NCI-H2171 treated with DMSO at 0.1 percent for 48 hours (cell line): ENCODE data around the gene CRYBG2.
A peak's percentile ranks its signal among the peaks of the same experiment; 100 is the strongest.
"Not testable (repeated sequence)": the region's sequence is repeated elsewhere in the genome, so short reads cannot be mapped to it uniquely, and the experiment has no call there.

Experiments
- DNase-seq: peaks from one replicate; lab custom pipeline; 2025; lab: John Stamatoyannopoulos, UW

The CRYBG2 gene

DNA sequence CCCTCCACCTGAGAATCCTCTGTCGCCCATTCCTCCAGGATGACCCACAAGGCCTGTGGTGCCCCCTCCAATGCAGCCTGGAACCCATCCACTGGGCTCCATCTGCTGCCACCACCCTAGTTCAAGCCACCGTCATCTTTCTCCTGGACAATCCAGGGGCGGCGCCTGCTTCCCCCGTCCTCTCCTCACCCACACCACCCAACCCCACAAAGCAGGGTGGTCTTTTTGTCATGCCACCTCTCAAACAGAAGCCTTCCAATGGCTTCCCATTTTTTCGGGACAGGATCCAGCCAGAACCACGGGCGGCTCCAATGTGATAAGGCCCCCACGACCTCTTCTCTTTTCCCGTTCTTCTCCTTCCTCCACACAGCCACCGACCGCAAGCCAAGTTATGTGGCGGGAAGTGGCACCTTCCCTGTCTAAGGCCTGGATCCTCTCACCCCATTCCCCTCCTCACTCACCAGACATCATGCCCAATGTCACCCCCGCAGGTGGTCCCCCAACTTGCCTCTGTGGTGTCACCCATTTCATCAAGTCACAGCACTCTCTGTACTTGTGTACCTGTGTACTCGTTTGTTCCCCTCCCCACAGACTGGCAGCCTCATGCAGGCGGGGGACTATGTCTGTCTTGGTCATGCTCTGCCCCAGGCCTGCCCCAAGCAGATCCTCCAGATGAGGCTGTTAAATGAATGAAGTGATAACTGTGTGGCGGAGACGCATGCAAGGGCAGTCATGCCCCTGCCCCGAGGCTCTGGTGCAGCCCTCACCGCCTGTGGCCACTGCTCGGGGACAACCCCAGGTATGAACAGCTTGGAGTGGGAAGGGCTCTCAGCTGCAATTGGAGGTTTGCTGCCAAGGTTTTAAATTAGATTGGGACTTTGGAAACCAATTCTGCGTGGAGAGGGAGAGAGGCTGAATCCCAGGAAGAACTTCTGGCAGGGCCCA is 58.5 kb downstream of the CRYBG2 start:
- DNase-seq: no peak

DNA sequence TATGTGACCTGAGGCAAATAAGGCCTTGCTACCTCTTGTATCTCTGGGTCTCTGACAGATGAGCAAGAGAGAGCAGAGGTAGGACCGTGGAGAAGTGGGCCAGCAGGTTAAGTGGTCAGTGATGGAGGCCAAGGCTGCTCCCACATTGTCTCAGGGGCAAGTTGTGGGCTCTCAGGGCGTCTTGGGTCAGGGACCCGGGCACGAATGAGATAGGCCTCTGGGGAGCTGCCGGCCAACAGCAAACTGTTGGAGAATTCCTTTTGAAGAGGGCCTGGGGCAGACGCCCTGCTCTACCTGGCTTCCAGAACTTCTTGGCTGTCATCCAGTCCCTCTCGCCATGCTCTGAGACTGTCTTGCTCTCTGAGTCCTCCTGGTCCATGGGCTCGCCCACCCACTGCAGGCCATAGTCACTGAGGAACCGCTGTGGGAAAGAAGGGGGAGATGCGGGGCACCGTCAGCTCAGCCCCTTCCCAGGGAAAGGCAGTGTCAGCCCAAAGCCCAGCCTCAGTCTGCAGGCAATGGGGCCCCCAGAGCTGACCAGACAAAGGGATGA is 59.9 kb downstream of the CRYBG2 start:
- no peak for DNase-seq

DNA sequence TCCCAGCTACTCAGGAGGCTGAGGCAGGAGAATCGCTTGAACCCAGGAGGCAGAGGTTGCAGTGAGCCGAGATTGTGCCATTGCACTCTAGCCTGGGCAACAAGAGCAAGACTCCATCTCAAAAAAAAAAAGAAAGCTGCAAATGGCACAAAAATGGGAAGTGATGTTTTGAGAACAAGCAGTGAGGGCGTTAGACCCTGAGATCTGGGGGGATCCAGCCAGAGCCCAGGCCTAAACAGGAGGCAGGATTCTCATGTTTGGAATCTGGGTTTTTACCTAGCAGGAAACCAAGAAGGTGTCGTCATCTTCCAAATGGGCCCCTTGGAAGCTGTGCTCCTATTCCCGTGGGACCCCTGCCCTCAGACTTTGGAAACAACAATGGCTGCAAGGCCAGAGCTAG is 61.2 kb downstream of the CRYBG2 start:
- DNase-seq: not testable (repeated sequence)

DNA sequence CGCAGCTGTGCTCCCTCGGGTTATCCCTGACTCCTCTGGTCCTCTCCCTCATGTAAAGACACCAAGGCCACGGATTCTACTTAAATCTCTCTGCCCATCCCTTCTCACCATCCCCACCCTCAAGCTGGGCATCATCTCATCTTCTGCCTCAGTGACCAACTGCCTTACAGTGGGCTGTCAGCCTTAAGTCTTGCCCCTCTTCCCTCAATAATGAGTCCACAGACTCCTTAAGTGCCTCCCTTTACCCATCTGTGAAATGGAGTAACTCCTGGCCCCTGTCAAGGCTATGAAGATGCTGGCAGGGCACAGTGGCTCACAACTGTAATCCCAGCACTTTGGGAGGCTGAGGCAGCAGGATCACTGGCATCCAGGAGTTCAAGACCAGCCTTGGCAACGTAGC is 62.0 kb downstream of the CRYBG2 start:
- DNase-seq: no peak

DNA sequence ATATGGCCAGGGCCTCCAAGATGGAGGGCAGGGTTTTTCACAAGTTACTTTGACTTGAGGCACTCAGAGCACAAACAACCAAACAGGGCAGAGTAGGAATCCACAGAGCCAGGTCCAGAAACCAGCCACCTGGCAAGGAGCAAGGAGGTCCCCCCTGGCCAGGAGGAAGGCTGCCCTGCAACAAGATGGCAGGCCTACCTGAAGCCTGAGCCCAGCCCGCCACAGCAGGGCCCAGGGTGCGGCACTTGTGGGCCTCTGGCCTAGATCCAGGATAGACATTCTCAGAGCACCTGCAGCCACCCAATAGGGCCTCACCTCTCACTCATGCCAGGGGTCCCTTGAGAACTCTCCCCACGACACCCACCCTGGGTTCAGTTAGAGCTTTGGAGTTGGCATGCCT is 62.5 kb downstream of the CRYBG2 start:
- DNase-seq: no peak

DNA sequence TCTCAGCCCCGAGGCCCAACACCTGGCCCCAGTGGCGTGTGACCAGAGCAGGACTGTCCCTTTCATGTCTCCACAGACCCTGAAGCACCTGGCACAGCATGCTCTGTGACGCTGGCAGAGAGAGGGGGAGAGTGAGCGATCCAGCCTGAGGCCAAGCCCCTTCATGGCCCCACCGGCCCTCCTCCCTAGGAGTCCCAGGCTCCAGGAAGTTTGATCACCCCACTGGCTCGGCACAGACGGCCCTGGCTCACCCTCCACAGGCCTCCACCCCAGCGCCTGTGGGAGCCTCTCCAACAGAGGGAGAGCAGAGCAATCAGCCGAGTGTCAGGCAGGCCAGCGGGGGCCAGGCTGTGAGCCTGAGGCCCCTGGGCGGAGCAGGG is 63.1 kb downstream of the CRYBG2 start:
- no peak for DNase-seq

DNA sequence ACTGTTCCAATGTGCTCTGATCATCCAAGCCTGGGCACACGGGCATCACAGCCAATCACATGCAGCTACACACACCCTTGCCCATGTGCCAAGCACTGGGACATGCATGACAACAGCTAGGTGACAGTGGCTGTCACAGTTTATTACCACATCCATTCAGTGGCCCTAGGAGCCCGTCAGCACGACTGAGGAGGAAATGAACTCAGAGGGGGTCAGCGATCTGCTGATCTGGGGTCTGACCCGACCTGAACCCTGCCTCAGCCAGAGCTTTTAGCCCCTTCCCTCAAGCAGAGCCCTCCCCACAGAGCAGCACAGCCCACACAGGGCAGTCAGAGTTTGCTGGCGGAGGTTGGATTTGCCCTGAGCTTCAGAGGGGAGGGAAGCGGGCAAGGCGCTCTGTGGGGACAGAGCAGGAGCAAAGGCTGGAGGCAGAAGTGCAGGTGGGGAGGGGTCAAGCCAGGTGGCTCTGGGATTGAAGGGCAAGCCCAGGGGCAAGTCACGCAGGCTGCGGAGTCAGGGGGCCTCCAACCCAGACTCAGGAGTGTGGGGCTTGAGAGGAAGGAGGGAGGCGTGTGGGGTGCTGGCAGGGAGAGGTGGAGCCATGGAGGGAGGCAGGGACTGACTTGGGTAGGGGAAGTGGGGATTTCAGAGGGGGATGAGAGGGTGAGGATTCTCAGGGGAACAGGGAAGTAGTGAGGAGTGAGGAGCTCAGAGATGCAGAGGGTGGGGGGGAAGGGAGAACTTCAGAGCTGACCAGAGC is 63.6 kb downstream of the CRYBG2 start:
- DNase-seq: no peak

DNA sequence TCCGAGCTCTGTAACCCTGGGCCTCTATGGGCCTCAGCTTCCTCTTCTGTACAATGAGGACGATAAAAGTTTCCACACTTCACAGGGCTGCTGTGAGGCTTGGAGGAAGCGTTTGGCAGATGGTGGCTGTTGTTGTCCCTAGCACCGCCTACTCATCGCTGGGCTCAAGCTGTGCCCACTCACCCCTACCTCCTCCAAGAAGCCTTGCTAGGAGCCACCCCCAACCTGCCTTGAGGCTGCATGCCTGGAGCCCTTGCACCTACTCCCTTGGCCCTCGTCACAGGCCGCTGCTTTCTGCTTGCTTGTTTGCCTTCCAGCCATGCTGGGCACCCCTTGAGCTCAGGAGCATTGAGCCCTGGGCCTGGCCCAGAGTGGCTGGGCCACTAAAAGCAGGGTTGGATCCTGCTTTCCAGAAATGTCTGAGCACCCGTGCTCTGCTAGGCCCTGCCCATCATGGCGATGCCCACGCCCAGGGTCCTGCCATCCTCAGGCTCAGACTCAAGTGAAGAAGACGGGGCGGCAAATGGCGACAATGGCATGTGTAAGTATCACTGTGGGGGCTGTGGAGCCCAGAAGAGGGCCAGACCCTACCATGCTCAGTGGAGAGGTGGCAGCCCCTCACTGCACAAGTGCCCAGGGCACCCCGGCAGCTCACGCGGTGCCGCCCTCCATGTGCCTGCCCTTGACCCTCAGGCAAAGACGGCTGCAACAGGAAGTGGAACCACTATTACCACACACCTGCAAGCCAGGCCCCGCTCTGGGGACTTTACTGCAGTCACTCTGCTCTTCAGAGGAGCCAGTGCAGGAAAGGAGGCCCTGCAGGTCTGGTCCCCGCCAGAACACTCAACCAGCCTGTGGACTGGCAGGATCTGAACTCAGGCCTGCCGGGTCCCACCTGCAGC is 64.5 kb downstream of the CRYBG2 start:
- peak; percentile 47 for DNase-seq

DNA sequence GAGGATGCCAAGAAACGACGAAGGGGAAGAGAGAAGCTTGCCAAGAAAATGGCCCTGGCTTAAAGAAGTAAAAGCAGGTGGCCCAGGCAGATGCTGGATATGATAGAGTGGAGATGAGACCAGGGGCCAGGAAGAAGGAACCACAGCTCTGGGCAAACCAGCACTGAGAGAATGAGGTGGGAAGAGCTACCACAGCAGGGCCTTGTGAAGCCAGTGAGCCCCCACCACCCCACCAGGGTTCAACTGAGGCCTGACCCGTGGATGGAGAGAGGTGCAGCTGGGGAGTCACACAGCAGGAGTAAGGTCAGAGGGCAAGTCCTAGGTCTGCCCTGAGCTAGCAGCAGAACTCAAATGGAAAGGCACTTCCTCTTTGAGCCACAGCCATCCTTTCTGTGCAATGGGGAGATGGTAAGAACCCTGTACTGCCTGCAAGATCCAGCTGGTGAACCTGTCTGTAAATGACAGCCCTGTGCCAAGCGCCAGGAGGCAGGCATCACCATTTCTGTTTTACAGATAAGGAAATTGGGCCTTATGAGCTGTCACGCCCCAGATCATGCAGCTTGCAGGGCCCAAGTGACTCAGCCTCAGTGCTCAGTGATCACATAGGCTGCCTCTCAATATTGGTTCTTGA is 65.5 kb downstream of the CRYBG2 start:
- DNase-seq: no peak

DNA sequence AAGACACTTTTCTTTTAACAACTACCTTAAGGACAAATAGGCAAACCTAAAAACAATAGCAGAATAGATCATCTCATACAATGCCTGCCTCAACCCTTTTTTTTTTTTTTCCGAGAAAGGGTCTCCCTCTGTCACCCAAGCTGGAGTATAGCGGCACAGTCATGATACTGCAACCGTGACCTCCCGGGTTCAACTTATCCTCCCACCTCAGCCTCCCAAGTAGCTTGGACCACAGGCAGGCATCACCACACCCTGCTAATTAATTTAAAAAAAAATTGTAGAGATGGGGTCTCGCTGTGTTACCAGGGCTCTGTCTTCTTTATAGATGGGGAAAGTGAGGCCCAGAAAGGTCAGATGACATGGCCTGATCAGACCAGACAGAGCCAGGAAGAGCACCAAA is 66.1 kb downstream of the CRYBG2 start:
- DNase-seq: no peak

DNA sequence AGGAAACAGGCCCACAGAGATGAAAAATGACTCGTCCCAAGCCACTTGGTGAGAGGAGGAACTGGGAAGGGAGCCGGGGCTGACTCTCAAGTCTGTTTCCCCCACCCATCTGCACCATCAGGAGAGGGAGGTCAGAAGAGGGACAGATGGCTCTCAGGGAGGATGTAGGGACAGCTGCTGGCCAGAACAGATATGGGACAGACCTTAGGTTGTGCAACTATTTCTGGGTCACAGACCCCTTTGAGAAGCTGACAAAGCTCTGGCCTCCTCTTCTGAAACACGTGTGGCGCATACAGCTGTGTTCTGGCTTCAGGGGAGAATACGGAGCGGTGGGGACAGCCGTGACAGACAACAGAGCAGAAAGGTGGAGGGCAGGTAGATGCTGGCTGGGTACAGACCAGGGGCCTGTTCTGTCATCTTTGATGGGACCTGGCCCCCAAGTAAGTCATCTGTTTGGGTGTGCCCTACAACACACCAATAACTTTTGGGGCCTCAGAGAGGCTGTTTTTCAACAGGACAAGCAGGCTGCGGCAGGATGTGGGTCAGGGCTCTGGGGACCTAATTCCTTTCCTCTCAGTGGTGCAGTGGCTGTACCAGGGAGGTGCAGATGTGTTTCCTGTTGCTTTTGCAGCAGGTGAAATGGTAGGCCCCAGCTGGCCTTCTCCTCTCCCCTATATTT is 66.8 kb downstream of the CRYBG2 start:
- peak; percentile 18 for DNase-seq

DNA sequence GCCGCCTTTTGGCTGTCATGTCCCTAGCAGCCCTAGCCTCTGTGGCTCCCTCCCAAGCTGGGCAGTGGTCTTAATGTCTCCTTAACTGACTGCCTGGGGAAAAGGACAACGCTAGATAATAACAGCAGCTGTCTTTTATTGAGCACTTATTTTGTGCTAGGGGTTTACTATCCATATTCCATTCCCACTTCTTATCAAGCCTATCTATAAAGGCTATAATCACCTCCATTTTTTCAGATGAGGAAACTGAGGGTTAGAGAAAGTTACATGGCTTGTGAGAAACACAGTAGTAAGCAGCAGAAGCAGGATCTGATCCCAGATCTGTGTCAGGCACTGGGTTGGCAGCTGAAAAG is 67.9 kb downstream of the CRYBG2 start:
- no peak for DNase-seq

DNA sequence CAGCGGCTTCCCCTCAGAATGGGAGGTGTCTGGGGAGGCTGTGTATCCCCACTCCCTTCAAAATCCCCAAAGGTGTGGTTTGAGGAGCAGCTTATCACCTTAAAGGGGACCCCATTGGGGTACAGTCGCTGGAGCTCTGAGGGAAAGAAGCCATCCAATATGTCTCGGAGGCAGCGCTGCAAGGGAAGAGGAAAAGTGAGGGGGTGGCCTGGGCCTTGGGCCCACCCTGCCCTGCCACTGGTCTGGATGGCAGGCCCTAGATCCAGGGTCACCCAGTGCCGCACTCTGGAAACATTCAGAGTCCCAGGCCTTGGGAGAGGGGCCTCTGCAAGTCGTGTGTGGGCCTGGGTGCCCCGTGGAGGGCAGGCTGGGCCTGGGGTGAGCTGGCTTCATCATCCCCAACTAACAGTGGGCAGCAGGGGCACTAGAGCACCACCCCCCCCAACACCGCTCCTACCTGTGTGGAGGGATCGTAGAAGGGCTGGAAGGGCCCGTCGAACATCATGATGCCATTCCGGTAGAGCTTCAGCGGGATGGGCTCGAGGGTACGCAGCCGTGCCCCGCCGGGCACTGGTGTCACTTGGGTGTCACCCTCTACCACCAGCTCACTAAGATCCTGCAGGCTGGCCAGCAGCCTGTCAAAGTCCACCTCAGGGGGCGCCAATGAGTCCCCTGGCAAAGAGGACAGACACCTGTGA is 68.4 kb downstream of the CRYBG2 start:
- DNase-seq: no peak

DNA sequence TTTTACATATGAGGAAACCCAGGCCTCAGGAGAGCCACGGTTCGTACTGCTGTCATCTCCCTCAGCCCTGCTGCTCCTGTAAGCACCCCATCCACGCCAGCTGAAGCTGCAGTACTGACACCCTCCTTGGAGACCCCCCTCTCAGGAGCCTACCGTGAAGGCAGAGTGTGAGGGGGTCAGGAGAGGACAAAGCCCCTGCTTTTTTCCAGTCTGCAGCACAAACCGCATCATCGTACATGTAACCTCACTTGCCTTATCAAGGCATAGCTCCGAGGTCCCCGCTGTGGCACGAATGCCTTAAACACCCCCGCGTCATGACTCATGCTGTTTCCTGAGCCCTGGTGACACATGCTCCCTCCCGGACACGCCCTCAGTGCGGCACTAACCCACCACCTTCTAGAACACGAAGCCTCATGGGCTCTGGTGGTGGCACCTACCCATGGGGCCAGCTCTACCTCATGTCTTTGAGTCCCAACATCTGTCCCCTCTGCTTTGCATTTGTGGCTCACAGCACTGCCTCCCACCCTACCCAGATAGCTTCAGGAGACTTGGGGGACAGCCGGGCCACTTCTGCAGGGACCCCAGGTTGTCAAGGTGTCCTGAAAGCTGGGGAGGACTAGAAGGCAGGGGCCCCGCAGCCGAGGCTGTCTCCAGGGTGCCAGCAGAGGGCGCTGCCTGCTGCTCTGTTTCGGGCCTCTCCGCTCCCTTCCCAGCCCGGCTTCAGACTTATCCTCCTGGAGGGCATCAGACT is 69.2 kb downstream of the CRYBG2 start:
- DNase-seq: no peak

DNA sequence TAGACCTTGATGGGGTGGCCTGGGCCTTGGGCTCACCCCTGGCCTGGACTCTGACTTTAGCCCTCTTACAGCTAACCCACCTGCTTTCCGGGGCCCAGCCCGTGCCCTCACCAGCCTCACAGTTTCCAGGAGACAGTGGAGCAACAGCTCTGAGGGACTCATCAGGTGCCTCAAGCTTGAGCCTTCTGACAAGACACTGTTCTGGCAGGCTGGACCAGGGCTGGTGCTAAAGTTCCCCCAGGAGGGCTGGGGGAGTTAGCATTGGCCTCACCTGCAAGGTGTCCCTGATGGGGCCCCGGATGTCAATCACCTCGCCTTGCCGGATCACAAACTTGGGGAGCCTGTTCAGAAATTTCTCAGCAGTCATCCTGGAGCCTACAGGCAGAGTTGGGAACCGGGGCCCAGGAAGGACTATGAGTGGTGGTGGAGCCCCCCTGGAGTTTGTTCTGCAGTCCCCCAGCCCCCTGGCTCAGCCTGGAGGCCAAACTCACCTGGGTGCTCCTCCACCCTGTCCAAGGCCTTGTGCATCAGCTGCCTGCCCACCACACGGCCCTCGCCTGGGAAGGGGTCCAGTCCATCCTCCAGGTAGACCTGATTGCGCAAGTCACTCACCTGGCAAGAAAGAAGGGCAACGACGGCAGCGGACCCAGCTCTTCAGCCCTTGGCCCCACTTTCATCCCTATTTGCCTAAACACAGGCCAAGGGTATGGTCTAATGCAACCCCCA is 69.9 kb downstream of the CRYBG2 start:
- DNase-seq: no peak

DNA sequence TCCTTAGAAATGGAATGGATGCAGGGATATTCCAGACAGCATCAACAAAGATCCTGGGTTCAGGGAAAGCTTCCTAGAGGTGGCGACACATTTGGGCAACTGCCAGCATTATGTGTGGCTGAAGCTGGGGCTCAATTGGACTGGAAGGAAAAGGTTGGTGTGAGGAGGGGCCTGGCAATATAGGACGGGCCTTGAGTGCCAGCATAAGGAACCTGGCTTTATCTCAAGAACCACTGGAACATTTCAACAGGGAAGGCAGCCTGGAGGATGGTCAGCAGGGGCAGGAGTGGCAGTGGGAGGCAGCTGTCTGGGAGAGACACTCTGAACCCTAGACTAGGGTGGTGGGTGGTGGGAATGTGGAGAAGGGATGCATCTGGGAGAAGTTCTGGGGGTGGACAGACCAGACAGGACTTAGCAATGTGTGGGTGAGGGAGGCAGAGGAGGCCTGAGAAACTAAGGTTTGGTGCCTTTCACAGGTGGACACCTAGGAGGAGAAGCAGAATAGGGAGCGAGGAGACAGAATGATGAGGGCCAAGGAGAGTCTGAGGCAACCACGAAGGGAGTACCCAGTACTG is 70.6 kb downstream of the CRYBG2 start:
- DNase-seq: no peak

DNA sequence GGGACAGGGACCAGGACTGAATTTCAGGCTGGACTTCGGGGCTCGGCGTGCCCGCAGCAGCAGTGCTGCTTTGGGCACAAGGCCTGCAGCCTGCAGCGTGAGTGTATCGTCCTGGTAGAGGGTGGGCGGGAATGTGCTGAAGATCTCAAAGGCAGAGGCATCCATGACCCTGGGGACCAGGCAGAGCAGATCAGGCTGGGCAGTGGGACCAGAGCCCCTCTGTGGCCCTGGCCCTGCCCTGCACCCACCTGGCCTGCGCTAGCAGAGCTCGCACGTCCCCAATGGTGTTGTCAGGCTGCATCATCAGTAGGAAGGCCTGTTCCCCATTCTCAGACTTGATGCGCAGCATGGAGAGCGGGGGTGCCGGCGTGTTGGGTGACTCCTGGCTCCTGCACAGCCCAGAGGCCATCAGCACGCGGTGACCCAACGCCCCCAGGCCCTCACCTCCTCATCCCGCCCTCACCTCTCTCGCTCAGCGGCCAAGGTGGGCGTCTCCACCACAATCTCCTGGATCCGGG is 71.5 kb downstream of the CRYBG2 start:
- no peak for DNase-seq

DNA sequence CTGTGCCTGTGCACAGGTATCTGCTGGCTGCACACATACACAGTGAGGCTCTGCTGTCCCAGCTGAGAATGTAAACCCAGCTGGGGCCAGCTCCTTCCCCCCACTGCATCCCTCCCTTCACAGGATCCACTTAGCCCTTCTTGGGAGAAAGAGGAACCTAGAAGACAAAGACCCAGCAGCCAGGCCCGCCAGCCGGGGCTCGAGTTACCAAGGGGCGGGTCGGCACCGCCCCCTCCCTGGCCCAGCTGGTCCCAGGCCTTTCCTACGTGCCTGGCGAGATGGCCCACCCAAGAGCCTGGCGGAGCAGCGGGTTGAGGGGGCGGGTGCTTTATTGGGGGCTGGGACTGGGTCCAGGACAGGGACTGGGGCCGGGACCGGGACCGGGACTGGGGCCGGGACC is 72.0 kb downstream of the CRYBG2 start:
- DNase-seq: no peak
